Testis (tissue), 3 donors: Measurements from ENCODE around the gene CERKL. TPM values are rescaled to one million over a fixed set of nuclear protein-coding genes. Genes with fewer than 3 reads are reported as not detected.

Source experiments
- DNase-seq: peaks from one replicate; pipeline ENCODE4 v3.0.0-alpha.2; 2019
- H3K27ac ChIP-seq, 2 donors: fragments of 200-600 bp; sonication (generic); one replicate each; pipeline ENCODE4 v1.5.1; 2019
- H3K27me3 ChIP-seq: fragments of 200-600 bp; sonication (generic); one replicate; pipeline ENCODE4 v1.5.1; 2019
- H3K36me3 ChIP-seq: fragments of 200-600 bp; sonication (generic); one replicate; pipeline ENCODE4 v1.5.1; 2017; ENCODE audit warnings: low read depth; ENCODE audit errors: missing control alignments
- H3K4me1 ChIP-seq: fragments of 200-600 bp; sonication (generic); one replicate; pipeline ENCODE4 v1.5.1; 2019
- H3K4me3 ChIP-seq, 2 donors: fragments of 200-600 bp; sonication (generic); one replicate each; pipeline ENCODE4 v1.5.1; 2017 to 2019
- H3K9me3 ChIP-seq: fragments of 200-600 bp; sonication (generic); one replicate; pipeline ENCODE4 v1.5.1; 2017
- CTCF ChIP-seq, 3 experiments: fragments of 450-650 bp in 2 of 3; fragments of 200-600 bp in 1 of 3; sonication (generic) in 1 of 3; IDR thresholded peaks; one replicate each; pipeline ENCODE4 v1.5.1; 2016 to 2019; ENCODE audit warnings: antibody characterized with exemption in 3 of 3, mild to moderate bottlenecking in 2 of 3, moderate library complexity in 1 of 3
- POLR2A ChIP-seq: fragments of 450-650 bp; IDR thresholded peaks from one replicate; pipeline ENCODE4 v1.6.1; 2017; ENCODE audit warnings: antibody characterized with exemption, mild to moderate bottlenecking, moderate library complexity
- WGBS, 2 donors: methylation state at CpG; one replicate each; pipeline ENCODE4 v1.1.5; 2018; 5-methylcytosine and 5-hydroxymethylcytosine counted together
- intact Hi-C: fragments of 100-400 bp; cut with DNase I; formaldehyde crosslinking; loops from one replicate; pipeline ENCODE4 v1.15.1; 2023; ENCODE audit warnings: low total_unique reads
- polyA plus RNA-seq: library from polyadenylated mRNA; stranded (reverse); fragments of 350-450 nt; fragmentation: Illumina TruSeq; extraction: RNeasy Lipid Tissue Mini Kit (QIAGEN cat#74804); gene quantifications from one replicate; pipeline ENCODE4 v1.2.3, GENCODE V29; 2014; ENCODE audit warnings: low read depth, low replicate concordance; ENCODE audit not compliant: insufficient read depth
- total RNA-seq, 2 donors: library from RNA; depleted of rRNA; stranded (reverse); fragments of >200 nt; gene quantifications; one replicate each; pipeline ENCODE4 v1.2.3, GENCODE V29; 2016

The CERKL gene
- total and polyA plus RNA-seq, 3 donors from 2014 or later = 0.62 to 2.2 (median 2.1) TPM

GRCh38 chr2:181642086-181642485 lies 14.8 kb downstream of the CERKL start:
- Histone ChIP-seq H3K36me3 (no peaks in the 10 kb centered on the region), H3K9me3 (no peaks in the 10 kb centered on the region), H3K27me3 (no peaks in the 10 kb centered on the region), H3K27ac (no peak overlapping the region), H3K4me3 (no peak overlapping the region), H3K4me1 (no peaks in the 10 kb centered on the region)
- WGBS, 2 donors = 81 to 84% methylated on average over 4 of the region's 4 CpGs
- no peak for DNase-seq
- intact Hi-C loops = no loop called here
- TF ChIP-seq POLR2A (no peak), CTCF (IDR thresholded peaks at IDR 0.05) (no peak)

- H3K27me3 ChIP-seq = no peaks in the 10 kb centered on the region
- no peak for DNase-seq
- H3K4me3 ChIP-seq = no peak overlapping the region
- H3K9me3 ChIP-seq = no peaks in the 10 kb centered on the region
- no peaks in the 10 kb centered on the region for H3K36me3 ChIP-seq
- no peak overlapping the region for H3K27ac ChIP-seq
- intact Hi-C loops = no loop called here
- no peak for TF ChIP-seq POLR2A
- no peak for TF ChIP-seq CTCF (IDR thresholded peaks at IDR 0.05)
- WGBS, 2 donors = 0 to 31% methylated on average over 1 of the region's 1 CpG
- no peaks in the 10 kb centered on the region for H3K4me1 ChIP-seq
Observed at GRCh38 chr2:181639686-181640085, 17.2 kb downstream of the CERKL start.

GRCh38 chr2:181632733-181633401 lies 24.0 kb downstream of the CERKL start:
- TF ChIP-seq CTCF (IDR thresholded peaks at IDR 0.05) (no peak), POLR2A (no peak)
- H3K4me1 ChIP-seq = no peaks in the 10 kb centered on the region
- WGBS, 2 donors = 93 to 99% methylated on average over 4 of the region's 4 CpGs
- H3K4me3 ChIP-seq = no peak overlapping the region
- no peak overlapping the region for H3K27ac ChIP-seq
- H3K36me3 ChIP-seq = no peaks in the 10 kb centered on the region
- H3K9me3 ChIP-seq = no peaks in the 10 kb centered on the region
- intact Hi-C loops = no loop called here
- no peaks in the 10 kb centered on the region for H3K27me3 ChIP-seq
- no peak for DNase-seq

- intact Hi-C loops = no loop called here
- TF ChIP-seq POLR2A = no peak
- no peak for TF ChIP-seq CTCF (IDR thresholded peaks at IDR 0.05)
Observed at GRCh38 chr2:181628590-181629585, 28.0 kb downstream of the CERKL start.

More at GRCh38 chr2:181628590-181629585, 28.0 kb downstream of the CERKL start:
- H3K27me3 ChIP-seq = no peaks in the 10 kb centered on the region
- no peaks in the 10 kb centered on the region for H3K4me1 ChIP-seq
- H3K4me3 ChIP-seq = no peak overlapping the region
- no peaks in the 10 kb centered on the region for H3K36me3 ChIP-seq
- H3K27ac ChIP-seq = no peak overlapping the region
- no peak for DNase-seq
- H3K9me3 ChIP-seq = no peaks in the 10 kb centered on the region
- 69 to 72% methylated on average over 3 of the region's 3 CpGs for WGBS, 2 donors
